SJSA1 (cell line): ENCODE data around the gene CDC45. TPM values are rescaled to one million over a fixed set of nuclear protein-coding genes. Genes with fewer than 3 reads are reported as not detected.

Experiments
- DNase-seq, 2 experiments: peaks; one replicate each; pipeline ENCODE4 v3.0.0-alpha.2; 2015 to 2020; ENCODE audit warnings: low spot score in 2 of 2, low read depth in 1 of 2
- H3K27ac ChIP-seq: fragments of 250-450 bp; sonication (Bioruptor Pico); 2 replicates; pipeline ENCODE4 v1.5.1; 2020; ENCODE audit warnings: mild to moderate bottlenecking, moderate library complexity
- H3K27me3 ChIP-seq: fragments of 250-450 bp; sonication (Bioruptor Pico); replicated peaks from 2 replicates; pipeline ENCODE4 v1.5.1; 2020; ENCODE audit warnings: mild to moderate bottlenecking, moderate library complexity
- H3K36me3 ChIP-seq: fragments of 250-450 bp; sonication (Bioruptor Pico); 2 replicates; pipeline ENCODE4 v1.5.1; 2020; ENCODE audit warnings: mild to moderate bottlenecking
- H3K4me1 ChIP-seq: fragments of 250-450 bp; sonication (Bioruptor Pico); replicated peaks from 2 replicates; pipeline ENCODE4 v1.6.1; 2021; ENCODE audit warnings: mild to moderate bottlenecking
- H3K4me3 ChIP-seq: fragments of 250-450 bp; sonication (Bioruptor Pico); 2 replicates; pipeline ENCODE4 v1.5.1; 2020; ENCODE audit warnings: mild to moderate bottlenecking
- H3K9me3 ChIP-seq: fragments of 250-450 bp; sonication (Bioruptor Pico); replicated peaks from 2 replicates; pipeline ENCODE4 v1.5.1; 2020; ENCODE audit warnings: mild to moderate bottlenecking
- total RNA-seq: library from RNA; depleted of rRNA; stranded (reverse); fragments of >200 nt; shearing (Covaris generic); gene quantifications from 2 replicates; pipeline ENCODE4 v1.2.3, GENCODE V29; 2014

The CDC45 gene
- total RNA-seq, 1 experiment from 2014 or later: 72.5 TPM

GRCh38 chr22:19554834-19555404 lies 75.2 kb downstream of the CDC45 start:
- no peak overlapping the region for H3K4me3 ChIP-seq
- H3K4me1 ChIP-seq: peaks cover 8% of the 10 kb centered on the region

GRCh38 chr22:19555651-19556050 lies 75.9 kb downstream of the CDC45 start:
- Histone ChIP-seq H3K4me1 (peaks cover 8% of the 10 kb centered on the region), H3K27ac (no peak overlapping the region), H3K27me3 (no peaks in the 10 kb centered on the region), H3K36me3 (no peaks in the 10 kb centered on the region), H3K9me3 (no peaks in the 10 kb centered on the region; the same call in 1 of the 2 replicates), H3K4me3 (no peak overlapping the region)
- no peak for DNase-seq

More at GRCh38 chr22:19554834-19555404, 75.2 kb downstream of the CDC45 start:
- DNase-seq: peak; percentile 66 to 68
- Histone ChIP-seq H3K27me3 (no peaks in the 10 kb centered on the region), H3K27ac (no peak overlapping the region), H3K36me3 (no peaks in the 10 kb centered on the region), H3K9me3 (no peaks in the 10 kb centered on the region; the same call in 1 of the 2 replicates)

GRCh38 chr22:19556963-19557545 lies 77.3 kb downstream of the CDC45 start:
- Histone ChIP-seq H3K4me3 (no peak overlapping the region), H3K27ac (no peak overlapping the region), H3K27me3 (no peaks in the 10 kb centered on the region), H3K9me3 (no peaks in the 10 kb centered on the region; the same call in 1 of the 2 replicates), H3K4me1 (peaks cover 8% of the 10 kb centered on the region), H3K36me3 (no peaks in the 10 kb centered on the region)
- DNase-seq: no peak

GRCh38 chr22:19559324-19559811 lies 79.6 kb downstream of the CDC45 start:
- no peak for DNase-seq
- Histone ChIP-seq H3K36me3 (no peaks in the 10 kb centered on the region), H3K4me1 (peaks cover 8% of the 10 kb centered on the region), H3K27ac (no peak overlapping the region), H3K4me3 (no peak overlapping the region), H3K27me3 (no peaks in the 10 kb centered on the region), H3K9me3 (no peaks in the 10 kb centered on the region)

- H3K36me3 ChIP-seq: no peaks in the 10 kb centered on the region
- H3K4me1 ChIP-seq: peaks cover 3% of the 10 kb centered on the region
- H3K4me3 ChIP-seq: no peak overlapping the region
- no peak overlapping the region for H3K27ac ChIP-seq
- H3K9me3 ChIP-seq: no peaks in the 10 kb centered on the region
- H3K27me3 ChIP-seq: no peaks in the 10 kb centered on the region; the same call in 1 of the 2 replicates
- DNase-seq: no peak
These were observed 80.2 kb downstream of the CDC45 start for GRCh38 chr22:19559956-19560355.

- Histone ChIP-seq H3K27ac (no peak overlapping the region), H3K4me3 (no peak overlapping the region), H3K27me3 (no peaks in the 10 kb centered on the region; the same call in 1 of the 2 replicates), H3K9me3 (no peaks in the 10 kb centered on the region), H3K36me3 (no peaks in the 10 kb centered on the region), H3K4me1 (peaks cover 11% of the 10 kb centered on the region)
- DNase-seq: no peak
These were observed 85.9 kb downstream of the CDC45 start for GRCh38 chr22:19565382-19566278.

- no peaks in the 10 kb centered on the region for H3K36me3 ChIP-seq
- H3K9me3 ChIP-seq: no peaks in the 10 kb centered on the region
- no peaks in the 10 kb centered on the region; the same call in 1 of the 2 replicates for H3K27me3 ChIP-seq
- no peak overlapping the region for H3K4me3 ChIP-seq
- DNase-seq: no peak
- H3K27ac ChIP-seq: no peak overlapping the region
- H3K4me1 ChIP-seq: peaks cover 11% of the 10 kb centered on the region
These were observed 86.8 kb downstream of the CDC45 start for GRCh38 chr22:19566279-19567156.

GRCh38 chr22:19567157-19568009 lies 87.7 kb downstream of the CDC45 start:
- Histone ChIP-seq H3K36me3 (no peaks in the 10 kb centered on the region), H3K9me3 (no peaks in the 10 kb centered on the region), H3K4me3 (no peak overlapping the region), H3K4me1 (peaks cover 11% of the 10 kb centered on the region), H3K27me3 (no peaks in the 10 kb centered on the region; the same call in 1 of the 2 replicates), H3K27ac (no peak overlapping the region)
- DNase-seq: no peak

GRCh38 chr22:19568337-19569275 lies 88.9 kb downstream of the CDC45 start:
- Histone ChIP-seq H3K9me3 (no peaks in the 10 kb centered on the region), H3K4me1 (peaks cover 11% of the 10 kb centered on the region), H3K4me3 (no peak overlapping the region), H3K27me3 (no peaks in the 10 kb centered on the region; the same call in 1 of the 2 replicates), H3K36me3 (no peaks in the 10 kb centered on the region), H3K27ac (no peak overlapping the region)
- DNase-seq: peak in 1 of 2 experiments; percentile 19

GRCh38 chr22:19569276-19569640 lies 89.5 kb downstream of the CDC45 start:
- no peak for DNase-seq
- Histone ChIP-seq H3K27ac (no peak overlapping the region), H3K4me1 (peaks cover 11% of the 10 kb centered on the region)

GRCh38 chr22:19569976-19570375 lies 90.3 kb downstream of the CDC45 start:
- no peak for DNase-seq
- no peak overlapping the region for H3K4me3 ChIP-seq
- no peaks in the 10 kb centered on the region for H3K36me3 ChIP-seq
- peaks cover 11% of the 10 kb centered on the region for H3K4me1 ChIP-seq
- H3K27me3 ChIP-seq: no peaks in the 10 kb centered on the region
- H3K27ac ChIP-seq: no peak overlapping the region
- H3K9me3 ChIP-seq: no peaks in the 10 kb centered on the region

More at GRCh38 chr22:19569276-19569640, 89.5 kb downstream of the CDC45 start:
- Histone ChIP-seq H3K27me3 (no peaks in the 10 kb centered on the region; the same call in 1 of the 2 replicates), H3K36me3 (no peaks in the 10 kb centered on the region), H3K9me3 (no peaks in the 10 kb centered on the region), H3K4me3 (no peak overlapping the region)
